Lung (tissue), 12 donors: ENCODE measurements around the gene CACFD1. TPM values are rescaled to one million over a fixed set of nuclear protein-coding genes. Genes with fewer than 3 reads are reported as not detected.

ENCODE experiments used
- ATAC-seq: fragments of 200-7000 bp; cut with Tn5 transposase; one replicate; pipeline ENCODE4 v1.9.1; 2020; ENCODE audit warnings: moderate number of reproducible peaks; ENCODE audit not compliant: insufficient read depth, low FRiP score
- DNase-seq, 3 donors: peaks; one replicate each; pipeline ENCODE4 v3.0.0-alpha.2; 2013 to 2017
- H3K27ac ChIP-seq, 2 donors: one replicate each; pipeline ENCODE4 v1.5.1; 2013; ENCODE audit warnings: mild to moderate bottlenecking in 2 of 2, moderate library complexity in 2 of 2, control low read depth in 1 of 2, inconsistent platforms in 1 of 2, low read depth in 1 of 2, low read length in 1 of 2
- H3K27me3 ChIP-seq, 3 donors: one replicate each; pipeline ENCODE4 v1.5.1; 2013; ENCODE audit warnings: low read length in 2 of 3; ENCODE audit not compliant: control insufficient read depth in 3 of 3, insufficient read depth in 3 of 3
- H3K36me3 ChIP-seq, 4 donors: one replicate each; pipeline ENCODE4 v1.5.1; 2013; ENCODE audit warnings: low read length in 4 of 4, mild to moderate bottlenecking in 1 of 4, moderate library complexity in 1 of 4; ENCODE audit not compliant: control insufficient read depth in 4 of 4, insufficient read depth in 4 of 4
- H3K4me1 ChIP-seq, 5 donors: one replicate each; pipeline ENCODE4 v1.5.1; 2013; ENCODE audit warnings: low read length in 5 of 5, mild to moderate bottlenecking in 2 of 5, moderate library complexity in 1 of 5; ENCODE audit not compliant: control insufficient read depth in 5 of 5, insufficient read depth in 5 of 5
- H3K4me3 ChIP-seq: one replicate; pipeline ENCODE4 v1.5.1; 2013; ENCODE audit warnings: mild to moderate bottlenecking, control low read depth, moderate library complexity
- H3K9ac ChIP-seq, 2 donors: one replicate each; pipeline ENCODE4 v1.5.1; 2013; ENCODE audit warnings: low read length in 2 of 2, control low read depth in 1 of 2; ENCODE audit not compliant: insufficient read depth in 1 of 2
- H3K9me3 ChIP-seq, 4 donors: one replicate each; pipeline ENCODE4 v1.5.1; 2013; ENCODE audit warnings: low read length in 3 of 4, mild to moderate bottlenecking in 1 of 4, moderate library complexity in 1 of 4; ENCODE audit not compliant: control insufficient read depth in 4 of 4, insufficient read depth in 3 of 4
- WGBS, 2 donors: extraction: QIAGEN DNeasy Blood & Tissue Kit; methylation state at CpG; one replicate each; pipeline ENCODE4 v1.1.7; 2013; 5-methylcytosine and 5-hydroxymethylcytosine counted together
- polyA plus RNA-seq, 2 donors: library from polyadenylated mRNA; stranded (reverse); fragments of 200-250 nt; gene quantifications; one replicate each; pipeline ENCODE4 v1.2.1, GENCODE V29; 2013
- total RNA-seq, 2 donors: library from RNA; depleted of rRNA in 1 of 2; stranded (reverse); fragments of >200 nt in 1 of 2; gene quantifications; one replicate each; pipeline ENCODE4 v1.2.1, GENCODE V29; 2014 to 2021
- TF ChIP-seq, protein P1 (sequence below): IDR thresholded peaks from 2 replicates; pipeline ENCODE4 v1.5.1; 2012; ENCODE audit warnings: mild to moderate bottlenecking; ENCODE audit errors: control extremely low read depth, extremely low read depth
- donor health status: control.
- donor health status: control.
- donor health status: Bipolar disorder and iron deficiency.
- donor health status: healthy.
- donor health status: DM: yes; HTN: yes; CAD: no.

CACFD1 gene
- total and polyA plus RNA-seq, 4 donors: 18.7 to 46.1 (median 32.1) TPM

DNA sequence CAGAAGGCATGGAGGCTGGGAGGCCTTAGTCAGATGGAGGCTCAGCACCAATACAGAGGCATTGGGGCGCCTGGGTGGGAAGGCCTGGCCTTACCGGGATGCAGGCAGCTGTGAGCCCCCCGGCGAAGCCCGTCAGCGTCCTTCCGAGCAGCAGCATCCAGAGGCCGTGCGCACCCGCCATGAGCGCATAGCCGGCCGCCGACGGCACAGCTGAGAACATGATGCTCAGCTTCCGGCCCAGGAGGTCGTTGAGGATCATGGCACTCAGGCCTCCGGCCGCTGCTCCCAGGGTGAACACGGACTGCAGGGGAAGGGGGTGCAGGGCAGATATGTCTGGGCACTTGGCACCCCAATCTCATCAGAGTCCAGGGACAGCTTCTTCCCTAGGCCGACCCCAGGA is 17.2 kb downstream of the CACFD1 start:
- H3K27me3 ChIP-seq: peaks cover 0 to 5% (median 0%) of the 10 kb centered on the region in 3 donors
- H3K9me3 ChIP-seq: no peaks in the 10 kb centered on the region
- WGBS, 2 donors: 95 to 98% methylated on average over 21 of the region's 21 CpGs
- no peak overlapping the region for H3K4me3 ChIP-seq
- no peak overlapping the region for H3K27ac ChIP-seq
- no peak overlapping the region for H3K9ac ChIP-seq
- peaks cover 0 to 12% (median 0%) of the 10 kb centered on the region in 5 donors for H3K4me1 ChIP-seq
- TF ChIP-seq, protein P1, sequence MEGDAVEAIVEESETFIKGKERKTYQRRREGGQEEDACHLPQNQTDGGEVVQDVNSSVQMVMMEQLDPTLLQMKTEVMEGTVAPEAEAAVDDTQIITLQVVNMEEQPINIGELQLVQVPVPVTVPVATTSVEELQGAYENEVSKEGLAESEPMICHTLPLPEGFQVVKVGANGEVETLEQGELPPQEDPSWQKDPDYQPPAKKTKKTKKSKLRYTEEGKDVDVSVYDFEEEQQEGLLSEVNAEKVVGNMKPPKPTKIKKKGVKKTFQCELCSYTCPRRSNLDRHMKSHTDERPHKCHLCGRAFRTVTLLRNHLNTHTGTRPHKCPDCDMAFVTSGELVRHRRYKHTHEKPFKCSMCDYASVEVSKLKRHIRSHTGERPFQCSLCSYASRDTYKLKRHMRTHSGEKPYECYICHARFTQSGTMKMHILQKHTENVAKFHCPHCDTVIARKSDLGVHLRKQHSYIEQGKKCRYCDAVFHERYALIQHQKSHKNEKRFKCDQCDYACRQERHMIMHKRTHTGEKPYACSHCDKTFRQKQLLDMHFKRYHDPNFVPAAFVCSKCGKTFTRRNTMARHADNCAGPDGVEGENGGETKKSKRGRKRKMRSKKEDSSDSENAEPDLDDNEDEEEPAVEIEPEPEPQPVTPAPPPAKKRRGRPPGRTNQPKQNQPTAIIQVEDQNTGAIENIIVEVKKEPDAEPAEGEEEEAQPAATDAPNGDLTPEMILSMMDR: no peak
- DNase-seq: no peak
- ATAC-seq: no peak
- H3K36me3 ChIP-seq: peaks cover 0 to 9% (median 0%) of the 10 kb centered on the region in 4 donors

DNA sequence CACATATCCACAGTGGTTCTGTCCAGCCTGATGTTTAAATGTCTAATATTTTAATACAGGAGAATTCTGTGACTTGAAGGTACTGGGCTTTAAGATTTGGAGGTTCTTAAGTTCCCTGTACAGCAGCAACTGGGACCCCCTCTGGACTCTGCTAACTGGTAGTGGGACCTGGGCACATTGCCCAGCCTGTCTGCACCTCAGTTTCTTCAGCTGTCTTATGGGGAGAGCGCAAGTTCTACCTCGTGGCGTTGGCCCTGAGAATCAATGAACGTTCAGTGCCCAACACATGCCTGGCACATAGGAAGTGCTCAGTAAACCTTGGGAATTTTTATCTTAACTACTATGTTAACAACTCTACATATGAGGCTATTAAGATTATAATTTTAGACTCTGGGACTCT is 17.7 kb downstream of the CACFD1 start:
- H3K4me3 ChIP-seq: no peak overlapping the region
- H3K9me3 ChIP-seq: no peaks in the 10 kb centered on the region
- H3K27ac ChIP-seq: no peak overlapping the region
- DNase-seq (no peak), ATAC-seq (no peak)
- 90 to 95% methylated on average over 4 of the region's 4 CpGs for WGBS, 2 donors
- peaks cover 0 to 5% (median 0%) of the 10 kb centered on the region in 3 donors for H3K27me3 ChIP-seq
- peaks cover 0 to 12% (median 0%) of the 10 kb centered on the region in 5 donors for H3K4me1 ChIP-seq
- TF ChIP-seq, protein P1: no peak
- no peak overlapping the region for H3K9ac ChIP-seq
- peaks cover 0 to 9% (median 0%) of the 10 kb centered on the region in 4 donors for H3K36me3 ChIP-seq

DNA sequence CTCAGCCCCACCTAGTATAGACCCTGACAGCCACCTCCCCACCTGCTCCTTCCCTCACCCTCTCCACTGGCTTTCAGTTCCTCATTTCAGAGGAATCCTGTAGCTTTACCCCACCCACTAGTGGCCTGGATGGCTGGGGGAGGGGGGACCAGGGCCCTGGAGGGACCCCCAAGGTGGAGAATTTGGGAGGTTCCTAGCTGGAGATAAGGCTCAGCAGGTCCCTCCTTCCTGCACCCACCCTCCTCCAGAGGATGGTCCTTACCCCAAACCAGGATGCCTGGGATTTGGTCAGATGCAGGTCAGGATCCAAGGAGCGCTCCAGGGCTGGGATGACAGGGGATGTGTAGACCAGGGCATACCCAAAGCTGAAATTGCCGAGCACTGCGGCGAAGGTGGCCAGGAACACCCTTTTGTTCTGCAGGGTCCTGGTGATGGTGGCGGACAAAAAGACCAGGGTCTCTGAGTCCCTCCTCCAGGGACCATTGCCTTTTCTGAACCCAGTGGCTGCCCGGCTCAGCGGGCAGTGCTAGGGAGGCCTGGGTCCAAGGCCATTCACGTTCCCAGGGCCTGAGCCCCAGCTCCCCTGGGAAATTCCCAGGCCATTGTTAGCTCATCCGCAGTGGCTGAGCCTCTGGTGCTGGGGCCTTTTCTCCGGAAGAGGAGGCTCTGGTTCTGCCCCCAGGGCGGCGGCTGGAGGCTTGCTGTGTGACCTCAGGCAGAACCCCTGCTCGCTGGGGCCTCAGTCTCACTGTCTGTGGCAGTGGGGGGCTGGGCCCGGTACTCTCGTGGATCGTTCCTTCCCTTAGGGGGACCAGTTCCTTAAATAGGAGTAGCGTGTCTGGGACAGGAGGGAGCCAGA is 18.4 kb downstream of the CACFD1 start:
- peaks cover 0 to 5% (median 0%) of the 10 kb centered on the region in 3 donors for H3K27me3 ChIP-seq
- peak overlapping the region; percentile 32 to 71 for H3K27ac ChIP-seq
- ATAC-seq (no peak), DNase-seq (no peak)
- H3K4me3 ChIP-seq: peak overlapping the region; percentile 49
- no peak overlapping the region for H3K9ac ChIP-seq
- H3K9me3 ChIP-seq: no peaks in the 10 kb centered on the region
- TF ChIP-seq, protein P1: no peak
- 36 to 38% methylated on average over 16 to 17 of the region's 17 CpGs for WGBS, 2 donors
- peaks cover 0 to 12% (median 0%) of the 10 kb centered on the region in 5 donors for H3K4me1 ChIP-seq
- peaks cover 0 to 4% (median 0%) of the 10 kb centered on the region in 4 donors for H3K36me3 ChIP-seq
